Esophagus squamous epithelium (tissue), 4 donors: ENCODE measurements around the gene RPGRIP1L.

Experiments
- POLR2A ChIP-seq, 4 donors: fragments of 450-650 bp; IDR thresholded peaks; one replicate each; pipeline ENCODE4 v1.6.1; 2017; ENCODE audit warnings: antibody characterized with exemption in 4 of 4, mild to moderate bottlenecking in 4 of 4, moderate library complexity in 3 of 4
- TF ChIP-seq, protein P1 (sequence below), 6 experiments: fragments of 450-650 bp in 4 of 6; fragments of 200-600 bp in 2 of 6; sonication (generic) in 2 of 6; IDR thresholded peaks; one replicate each; pipeline ENCODE4 v1.5.1; 2016 to 2019; ENCODE audit warnings: antibody characterized with exemption in 6 of 6, mild to moderate bottlenecking in 4 of 6, moderate library complexity in 4 of 6

DNA sequence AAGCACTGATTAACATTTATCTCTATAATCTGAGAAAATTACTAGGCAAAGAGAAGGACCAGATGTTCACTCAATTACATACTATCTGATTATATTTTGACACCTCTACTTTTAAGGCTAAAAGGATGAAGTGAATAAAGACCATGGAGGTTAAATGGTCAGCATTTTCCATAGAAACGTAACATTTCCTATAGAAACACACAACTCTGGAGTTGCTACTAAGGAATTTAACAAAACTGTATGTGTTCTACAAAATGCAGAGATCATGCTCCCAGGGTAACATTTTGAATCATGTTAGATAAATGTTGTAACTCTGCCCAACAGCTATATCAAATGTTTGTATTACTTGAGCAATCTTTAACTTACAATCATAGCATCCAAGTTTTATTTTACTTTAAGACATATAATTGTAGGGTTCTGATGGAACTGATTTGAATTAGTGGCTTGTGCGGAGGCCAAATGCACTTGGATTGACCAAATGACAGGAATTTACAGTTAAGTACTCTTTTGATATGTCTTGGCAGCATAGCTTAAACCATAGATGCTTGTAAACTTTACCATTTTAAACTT, 97.7 kb downstream of the RPGRIP1L start:
- TF ChIP-seq, protein P1, sequence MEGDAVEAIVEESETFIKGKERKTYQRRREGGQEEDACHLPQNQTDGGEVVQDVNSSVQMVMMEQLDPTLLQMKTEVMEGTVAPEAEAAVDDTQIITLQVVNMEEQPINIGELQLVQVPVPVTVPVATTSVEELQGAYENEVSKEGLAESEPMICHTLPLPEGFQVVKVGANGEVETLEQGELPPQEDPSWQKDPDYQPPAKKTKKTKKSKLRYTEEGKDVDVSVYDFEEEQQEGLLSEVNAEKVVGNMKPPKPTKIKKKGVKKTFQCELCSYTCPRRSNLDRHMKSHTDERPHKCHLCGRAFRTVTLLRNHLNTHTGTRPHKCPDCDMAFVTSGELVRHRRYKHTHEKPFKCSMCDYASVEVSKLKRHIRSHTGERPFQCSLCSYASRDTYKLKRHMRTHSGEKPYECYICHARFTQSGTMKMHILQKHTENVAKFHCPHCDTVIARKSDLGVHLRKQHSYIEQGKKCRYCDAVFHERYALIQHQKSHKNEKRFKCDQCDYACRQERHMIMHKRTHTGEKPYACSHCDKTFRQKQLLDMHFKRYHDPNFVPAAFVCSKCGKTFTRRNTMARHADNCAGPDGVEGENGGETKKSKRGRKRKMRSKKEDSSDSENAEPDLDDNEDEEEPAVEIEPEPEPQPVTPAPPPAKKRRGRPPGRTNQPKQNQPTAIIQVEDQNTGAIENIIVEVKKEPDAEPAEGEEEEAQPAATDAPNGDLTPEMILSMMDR (IDR thresholded peaks at IDR 0.05): no peak
- no peak for TF ChIP-seq POLR2A (IDR thresholded peaks at IDR 0.05)
